IPS-11a (cell line): ENCODE data around the gene PDE4D.
"Not testable (repeated sequence)": the region's sequence is repeated elsewhere in the genome, so short reads cannot be mapped to it uniquely, and the experiment has no call there.

Experiments used
- H3K4me3 ChIP-seq: one replicate; pipeline ENCODE4 v1.5.1; 2013; ENCODE audit warnings: low read depth, low read length, control low read depth

The PDE4D gene

GRCh38 chr5:59800347-59800893 lies 93.1 kb downstream of the PDE4D start:
- H3K4me3 ChIP-seq, result no peak overlapping the region

GRCh38 chr5:59799668-59800346 lies 93.7 kb downstream of the PDE4D start:
- H3K4me3 ChIP-seq, result no peak overlapping the region

- H3K4me3 ChIP-seq, result no peak overlapping the region
Observed at GRCh38 chr5:59798862-59799667, 94.5 kb downstream of the PDE4D start.

GRCh38 chr5:59795141-59795540 lies 98.4 kb downstream of the PDE4D start:
- H3K4me3 ChIP-seq, result no peak overlapping the region

- H3K4me3 ChIP-seq, result no peak overlapping the region
Observed at GRCh38 chr5:59792983-59793585, 100.4 kb downstream of the PDE4D start.

GRCh38 chr5:59791617-59792016 lies 101.9 kb downstream of the PDE4D start:
- H3K4me3 ChIP-seq, result no peak overlapping the region

- no peak overlapping the region for H3K4me3 ChIP-seq
Observed at GRCh38 chr5:59790776-59791475, 102.6 kb downstream of the PDE4D start.

GRCh38 chr5:59790376-59790775 lies 103.2 kb downstream of the PDE4D start:
- H3K4me3 ChIP-seq, result no peak overlapping the region

GRCh38 chr5:59789894-59790293 lies 103.6 kb downstream of the PDE4D start:
- no peak overlapping the region for H3K4me3 ChIP-seq

GRCh38 chr5:59789197-59789596 lies 104.3 kb downstream of the PDE4D start:
- no peak overlapping the region for H3K4me3 ChIP-seq

GRCh38 chr5:59786334-59786805 lies 107.2 kb downstream of the PDE4D start:
- no peak overlapping the region for H3K4me3 ChIP-seq

GRCh38 chr5:59785676-59786333 lies 107.7 kb downstream of the PDE4D start:
- no peak overlapping the region for H3K4me3 ChIP-seq

- H3K4me3 ChIP-seq, result not testable (repeated sequence)
Observed at GRCh38 chr5:59784708-59785107, 108.8 kb downstream of the PDE4D start.

- no peak overlapping the region for H3K4me3 ChIP-seq
Observed at GRCh38 chr5:59783264-59783663, 110.3 kb downstream of the PDE4D start.

- H3K4me3 ChIP-seq, result no peak overlapping the region
Observed at GRCh38 chr5:59782856-59783255, 110.7 kb downstream of the PDE4D start.

- no peak overlapping the region for H3K4me3 ChIP-seq
Observed at GRCh38 chr5:59779453-59779852, 114.1 kb downstream of the PDE4D start.

GRCh38 chr5:59777028-59777427 lies 116.5 kb downstream of the PDE4D start:
- no peak overlapping the region for H3K4me3 ChIP-seq

- no peak overlapping the region for H3K4me3 ChIP-seq
Observed at GRCh38 chr5:59773294-59773693, 120.2 kb downstream of the PDE4D start.

GRCh38 chr5:59772757-59773156 lies 120.8 kb downstream of the PDE4D start:
- H3K4me3 ChIP-seq, result no peak overlapping the region

GRCh38 chr5:59772206-59772605 lies 121.3 kb downstream of the PDE4D start:
- H3K4me3 ChIP-seq, result no peak overlapping the region
